Neural progenitor cell (in vitro differentiated cells): Measurements from ENCODE around the gene C2CD3.

ENCODE experiments used
- CTCF ChIP-seq: fragments of 200-600 bp; sonication (generic); IDR thresholded peaks from 2 replicates; pipeline ENCODE4 v1.5.1; 2017; ENCODE audit warnings: antibody characterized with exemption, mild to moderate bottlenecking
- EZH2 ChIP-seq: fragments of 200-600 bp; sonication (generic); IDR thresholded peaks from 2 replicates; pipeline ENCODE4 v1.6.1; 2017; ENCODE audit warnings: antibody characterized with exemption, mild to moderate bottlenecking, moderate library complexity
- EZH2phosphoT487 ChIP-seq: fragments of 200-600 bp; sonication (generic); IDR thresholded peaks from 2 replicates; pipeline ENCODE4 v1.6.1; 2017; ENCODE audit warnings: antibody characterized with exemption

GRCh38 chr11:74139151-74139918, 31.5 kb downstream of the C2CD3 start:
- TF ChIP-seq CTCF (no peak), EZH2 (no peak), EZH2phosphoT487 (no peak)
